GM12872 (cell line): ENCODE data around the gene FOSL1.

ENCODE experiments used
- TF ChIP-seq, protein P1 (sequence below): IDR thresholded peaks from 3 replicates; pipeline ENCODE4 v1.5.1; 2011; ENCODE audit warnings: low read depth, mild to moderate bottlenecking, low read length, moderate library complexity; ENCODE audit not compliant: insufficient read depth

The FOSL1 gene

DNA sequence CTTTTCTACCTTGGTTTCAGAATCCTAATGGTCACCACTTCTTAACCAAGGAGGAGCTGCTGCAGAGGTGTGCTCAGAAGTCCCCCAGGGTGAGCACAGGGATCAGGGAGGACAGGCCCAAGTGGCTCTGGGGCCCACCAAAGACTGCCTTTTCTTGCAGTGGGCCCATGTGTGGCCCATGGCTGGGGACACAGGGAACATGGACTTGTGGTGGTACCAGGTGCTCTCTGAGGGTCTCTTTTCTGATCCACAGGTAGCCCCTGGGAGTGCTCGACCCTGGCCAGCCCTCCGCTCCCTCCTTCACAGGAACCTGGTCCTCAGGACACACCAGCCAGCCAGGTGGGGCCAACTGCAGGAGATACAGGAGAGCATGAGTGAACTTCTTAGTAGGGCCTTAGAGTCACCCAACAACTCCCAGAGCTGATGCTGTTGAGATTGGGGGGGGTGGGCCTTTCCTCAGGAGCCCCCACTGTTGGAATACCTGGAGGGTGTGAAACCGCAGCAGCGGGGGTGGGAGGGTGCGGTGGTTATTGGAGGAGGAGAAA lies 37.9 kb downstream of the FOSL1 start:
- TF ChIP-seq, protein P1, sequence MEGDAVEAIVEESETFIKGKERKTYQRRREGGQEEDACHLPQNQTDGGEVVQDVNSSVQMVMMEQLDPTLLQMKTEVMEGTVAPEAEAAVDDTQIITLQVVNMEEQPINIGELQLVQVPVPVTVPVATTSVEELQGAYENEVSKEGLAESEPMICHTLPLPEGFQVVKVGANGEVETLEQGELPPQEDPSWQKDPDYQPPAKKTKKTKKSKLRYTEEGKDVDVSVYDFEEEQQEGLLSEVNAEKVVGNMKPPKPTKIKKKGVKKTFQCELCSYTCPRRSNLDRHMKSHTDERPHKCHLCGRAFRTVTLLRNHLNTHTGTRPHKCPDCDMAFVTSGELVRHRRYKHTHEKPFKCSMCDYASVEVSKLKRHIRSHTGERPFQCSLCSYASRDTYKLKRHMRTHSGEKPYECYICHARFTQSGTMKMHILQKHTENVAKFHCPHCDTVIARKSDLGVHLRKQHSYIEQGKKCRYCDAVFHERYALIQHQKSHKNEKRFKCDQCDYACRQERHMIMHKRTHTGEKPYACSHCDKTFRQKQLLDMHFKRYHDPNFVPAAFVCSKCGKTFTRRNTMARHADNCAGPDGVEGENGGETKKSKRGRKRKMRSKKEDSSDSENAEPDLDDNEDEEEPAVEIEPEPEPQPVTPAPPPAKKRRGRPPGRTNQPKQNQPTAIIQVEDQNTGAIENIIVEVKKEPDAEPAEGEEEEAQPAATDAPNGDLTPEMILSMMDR: no peak

DNA sequence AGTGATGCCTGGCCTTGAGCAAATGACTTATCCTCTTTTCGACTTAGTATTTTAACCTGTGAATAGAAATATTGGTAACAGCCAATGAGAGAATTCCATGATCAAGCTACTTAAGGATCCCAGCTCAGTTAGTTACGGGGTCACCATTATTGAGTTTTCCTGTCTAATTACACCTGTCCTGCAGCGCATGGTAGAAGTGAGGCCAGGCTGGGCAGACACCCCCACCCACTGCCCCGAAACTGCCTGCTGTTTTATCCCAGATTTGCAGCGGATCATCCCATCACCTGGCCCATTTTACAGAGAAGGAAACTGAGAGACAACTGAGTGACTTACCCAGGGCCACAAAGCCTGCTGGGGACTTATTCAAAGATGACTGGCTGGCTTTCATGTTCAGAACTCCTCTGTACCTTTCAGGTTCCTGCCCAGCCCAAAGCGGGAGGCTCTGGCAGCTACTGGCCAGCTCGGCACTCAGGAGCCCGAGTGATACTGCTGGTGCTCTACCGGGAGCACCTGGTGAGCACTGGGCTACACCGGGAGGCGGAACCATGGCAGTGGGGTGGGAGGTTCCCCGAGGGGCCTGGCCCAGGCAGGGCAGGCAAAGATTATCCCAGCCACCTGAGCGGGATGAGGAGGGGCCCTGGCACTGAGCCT lies 38.5 kb downstream of the FOSL1 start:
- TF ChIP-seq, protein P1: no peak

DNA sequence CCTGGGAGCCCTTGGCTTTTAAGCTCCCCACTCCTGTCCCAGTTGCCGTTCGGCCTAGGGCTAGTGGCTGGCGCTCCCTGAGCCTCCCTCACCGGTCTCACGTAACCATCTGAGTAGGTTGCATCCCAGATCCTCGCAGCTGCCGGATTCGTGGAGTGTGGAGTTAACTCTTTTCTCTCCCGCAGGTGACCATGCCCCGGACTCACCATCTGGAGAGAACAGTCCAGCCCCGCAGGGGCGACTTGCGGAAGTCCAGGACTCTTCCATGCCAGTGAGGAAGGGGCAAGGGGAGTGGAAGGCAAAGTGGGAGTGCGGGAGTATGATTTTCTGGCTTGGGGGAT lies 39.1 kb downstream of the FOSL1 start:
- TF ChIP-seq, protein P1: no peak

DNA sequence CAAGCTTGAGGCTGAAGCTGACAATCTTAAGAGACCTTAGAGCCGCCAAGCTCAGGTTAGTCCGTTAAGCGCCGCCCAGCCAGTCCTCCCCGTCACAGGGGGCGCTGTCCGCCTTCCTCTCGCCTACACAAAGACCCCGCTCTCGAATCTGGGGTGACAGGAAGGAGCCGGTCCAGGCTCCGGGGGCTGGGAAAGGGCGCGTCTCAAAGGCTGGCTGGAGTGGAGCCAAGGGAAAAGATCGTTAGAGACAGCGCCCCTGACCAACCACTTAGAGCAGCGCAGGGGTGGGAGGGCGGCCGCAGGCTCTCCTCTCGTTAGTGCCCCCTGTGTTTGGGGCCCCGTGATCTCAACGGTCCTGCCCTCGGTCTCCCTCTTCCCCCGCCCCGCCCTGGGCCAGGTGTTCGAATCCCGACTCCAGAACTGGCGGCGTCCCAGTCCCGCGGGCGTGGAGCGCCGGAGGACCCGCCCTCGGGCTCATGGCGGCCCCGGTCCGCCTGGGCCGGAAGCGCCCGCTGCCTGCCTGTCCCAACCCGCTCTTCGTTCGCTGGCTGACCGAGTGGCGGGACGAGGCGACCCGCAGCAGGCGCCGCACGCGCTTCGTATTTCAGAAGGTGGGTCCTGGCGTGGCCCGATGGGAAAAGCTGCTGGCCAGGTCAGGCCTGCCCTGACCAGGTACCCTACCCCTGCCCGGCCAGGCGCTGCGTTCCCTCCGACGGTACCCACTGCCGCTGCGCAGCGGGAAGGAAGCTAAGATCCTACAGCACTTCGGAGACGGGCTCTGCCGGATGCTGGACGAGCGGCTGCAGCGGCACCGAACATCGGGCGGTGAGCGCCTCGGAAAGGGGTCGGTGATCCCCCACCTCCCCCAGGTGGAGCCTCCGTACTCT lies 39.7 kb downstream of the FOSL1 start, which contains the start of gene MUS81:
TSS of gene MUS81 (plus strand) at position 156 of the 887 bp plus-strand sequence. CDS start at position 477, 321 bp downstream.
- TF ChIP-seq, protein P1: peak; percentile 86

DNA sequence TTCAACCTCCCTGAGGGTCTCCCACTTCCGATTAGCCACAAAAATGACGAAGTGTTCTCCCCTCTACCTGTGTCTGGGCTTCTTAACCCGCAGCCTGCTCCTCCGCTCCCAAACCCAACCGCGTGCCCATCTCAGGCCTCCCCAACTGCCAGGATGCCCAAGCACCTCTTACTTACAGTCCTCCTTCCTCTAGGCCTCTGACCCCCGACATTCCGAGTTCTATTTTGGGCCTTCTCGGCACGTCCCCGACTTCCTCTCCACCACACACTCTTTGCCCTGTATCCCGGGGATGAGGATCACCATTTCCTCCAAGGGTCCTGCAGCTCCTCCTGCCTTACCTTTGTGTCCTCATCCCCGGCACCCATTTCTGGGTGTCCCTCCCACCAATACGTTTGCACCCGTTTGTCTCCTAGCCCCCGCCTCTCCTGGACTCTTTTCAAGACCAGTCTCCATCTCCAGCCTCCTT lies 40.3 kb downstream of the FOSL1 start:
- TF ChIP-seq, protein P1: no peak

DNA sequence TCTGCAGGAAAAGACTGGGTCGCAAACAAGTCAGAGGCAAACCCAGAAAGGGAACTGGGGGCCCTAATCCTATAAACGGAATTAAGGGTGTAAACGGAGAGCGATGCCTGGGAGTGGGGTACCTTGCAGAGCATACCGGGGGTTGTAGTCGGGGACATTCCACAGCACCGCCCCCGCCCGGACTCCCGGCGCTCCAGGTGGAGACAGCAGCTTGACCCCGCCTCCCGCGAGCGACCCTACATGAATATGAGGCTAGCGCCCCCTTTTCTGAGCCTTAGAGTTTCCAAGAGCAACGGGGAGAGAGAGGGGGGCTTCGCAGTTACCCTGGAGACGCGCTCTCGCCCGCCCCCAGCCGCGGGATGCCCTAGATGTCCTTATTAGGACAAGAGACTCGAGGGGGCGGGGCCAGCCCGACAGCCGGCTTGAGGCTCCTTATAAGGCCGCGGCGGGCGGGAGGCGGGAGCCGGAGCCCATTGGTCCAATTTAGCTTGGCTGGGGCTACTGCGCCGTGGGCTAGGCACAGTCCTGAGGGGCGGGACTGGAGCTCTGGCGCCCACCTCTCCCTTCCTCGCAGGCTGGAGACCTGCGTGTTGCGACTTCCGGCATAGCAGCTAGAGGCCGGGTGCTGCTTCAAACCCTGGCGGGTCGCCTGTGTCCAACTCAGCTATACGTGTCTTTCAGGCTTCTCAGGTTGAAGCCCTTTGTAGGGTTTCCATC lies 40.9 kb downstream of the FOSL1 start:
- TF ChIP-seq, protein P1: no peak; the same call in 2 of the 3 replicates

DNA sequence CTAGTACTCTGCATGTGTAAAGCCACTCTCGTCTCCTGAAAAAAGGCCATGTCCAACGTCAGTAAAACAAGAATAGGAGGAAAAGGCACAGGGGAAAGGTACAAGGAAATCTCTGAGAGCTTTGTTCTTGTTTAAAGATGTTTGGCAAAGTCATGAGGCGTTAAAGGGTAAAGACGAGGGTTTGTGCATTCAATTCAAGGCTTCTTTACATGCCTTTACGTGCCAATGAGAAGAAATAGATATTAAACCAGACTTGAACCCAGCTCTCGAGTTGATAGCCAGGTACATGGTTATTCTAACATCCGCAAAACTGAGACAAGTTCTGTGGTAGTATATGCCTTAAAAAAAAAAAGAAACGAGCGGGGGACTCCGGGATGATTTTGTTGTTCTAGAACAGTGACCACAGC lies 41.5 kb downstream of the FOSL1 start:
- TF ChIP-seq, protein P1: no peak; the same call in 2 of the 3 replicates
